Measurements from ENCODE around the gene PAPPA. TPM values are rescaled to one million over a fixed set of nuclear protein-coding genes. Genes with fewer than 3 reads are reported as not detected.
A peak's percentile ranks its signal among the peaks of the same experiment; 100 is the strongest.

PAPPA gene
- total RNA-seq, 1 donor from 2014 or later = 0.15 TPM

GRCh38 chr9:116271991-116272390 lies 118.4 kb downstream of the PAPPA start:
- peak; percentile 73 for DNase-seq (ENCODE audit: low spot score)
- peaks cover 41% of the 10 kb centered on the region for H3K4me1 Mint-ChIP-seq
- no peaks in the 10 kb centered on the region for H3K36me3 ChIP-seq
- H3K4me3 Mint-ChIP-seq = no peak overlapping the region
- peaks cover 38% of the 10 kb centered on the region for H3K27me3 ChIP-seq
- peak overlapping the region; percentile 45 for H3K4me2 ChIP-seq
- peaks cover 11% of the 10 kb centered on the region for H3K36me3 Mint-ChIP-seq
- H3K4me1 ChIP-seq = peaks cover 39% of the 10 kb centered on the region
- H4K20me1 ChIP-seq (ENCODE audit: low read depth) = peaks cover 3% of the 10 kb centered on the region
- no peak overlapping the region for H2AFZ ChIP-seq (replicated peaks)
- no peaks in the 10 kb centered on the region for H3K9me3 Mint-ChIP-seq
- H3K4me3 ChIP-seq = no peak overlapping the region
- peaks cover 2% of the 10 kb centered on the region for H3K27me3 Mint-ChIP-seq (ENCODE audit: insufficient read depth, low read depth)
- H3K79me2 ChIP-seq (ENCODE audit: low read depth) = no peaks in the 10 kb centered on the region
- no peak overlapping the region for H3K27ac ChIP-seq
- no peaks in the 10 kb centered on the region for H3K9me3 ChIP-seq (ENCODE audit: low read depth)
- TF ChIP-seq EZH2 (IDR thresholded peaks at IDR 0.05) (no peak), EZH2phosphoT487 (IDR thresholded peaks at IDR 0.05) (no peak), CTCF (IDR thresholded peaks at IDR 0.05) (no peak)
- no peak overlapping the region for H3K9ac ChIP-seq
- peaks cover 26% of the 10 kb centered on the region for H3F3A ChIP-seq (ENCODE audit: low read depth)
- no peak overlapping the region for H3K27ac Mint-ChIP-seq

- H3K4me3 ChIP-seq = no peak overlapping the region
- peaks cover 8% of the 10 kb centered on the region for H4K20me1 ChIP-seq (ENCODE audit: low read depth)
- H3K4me1 ChIP-seq = peaks cover 50% of the 10 kb centered on the region
- no peak overlapping the region for H2AFZ ChIP-seq (replicated peaks)
- no peak overlapping the region for H3K4me3 Mint-ChIP-seq
- H3K9ac ChIP-seq = no peak overlapping the region
- no peaks in the 10 kb centered on the region for H3K9me3 Mint-ChIP-seq
- peaks cover 3% of the 10 kb centered on the region for H3K27me3 Mint-ChIP-seq (ENCODE audit: insufficient read depth, low read depth)
- no peak for DNase-seq (ENCODE audit: low spot score)
- H3K4me1 Mint-ChIP-seq = peaks cover 62% of the 10 kb centered on the region
- no peak overlapping the region for H3K27ac Mint-ChIP-seq
- peaks cover 7% of the 10 kb centered on the region for H3K36me3 Mint-ChIP-seq
- no peak overlapping the region for H3K4me2 ChIP-seq
- H3K79me2 ChIP-seq (ENCODE audit: low read depth) = no peaks in the 10 kb centered on the region
- H3F3A ChIP-seq (ENCODE audit: low read depth) = peaks cover 42% of the 10 kb centered on the region
- peaks cover 41% of the 10 kb centered on the region for H3K27me3 ChIP-seq
- H3K36me3 ChIP-seq = no peaks in the 10 kb centered on the region
- H3K9me3 ChIP-seq (ENCODE audit: low read depth) = no peaks in the 10 kb centered on the region
- TF ChIP-seq CTCF (IDR thresholded peaks at IDR 0.05) (no peak), EZH2phosphoT487 (IDR thresholded peaks at IDR 0.05) (no peak), EZH2 (IDR thresholded peaks at IDR 0.05) (no peak)
- no peak overlapping the region for H3K27ac ChIP-seq
Measured at GRCh38 chr9:116274293-116274692, 120.7 kb downstream of the PAPPA start.

- no peaks in the 10 kb centered on the region for H3K9me3 Mint-ChIP-seq
- Histone ChIP-seq H3K4me3 (no peak overlapping the region), H3K27ac (no peak overlapping the region), H3K27me3 (peaks cover 32% of the 10 kb centered on the region), H4K20me1 (ENCODE audit: low read depth) (peaks cover 13% of the 10 kb centered on the region), H3K79me2 (ENCODE audit: low read depth) (no peaks in the 10 kb centered on the region), H3F3A (ENCODE audit: low read depth) (peaks cover 55% of the 10 kb centered on the region), H3K9ac (no peak overlapping the region), H3K36me3 (no peaks in the 10 kb centered on the region), H3K9me3 (ENCODE audit: low read depth) (no peaks in the 10 kb centered on the region), H3K4me2 (no peak overlapping the region), H3K4me1 (peaks cover 55% of the 10 kb centered on the region), H2AFZ (replicated peaks) (no peak overlapping the region)
- DNase-seq (ENCODE audit: low spot score) = no peak
- peaks cover 5% of the 10 kb centered on the region for H3K36me3 Mint-ChIP-seq
- peaks cover 75% of the 10 kb centered on the region for H3K4me1 Mint-ChIP-seq
- H3K27ac Mint-ChIP-seq = peak overlapping the region; percentile 69
- TF ChIP-seq CTCF (IDR thresholded peaks at IDR 0.05) = no peak
- TF ChIP-seq EZH2 (IDR thresholded peaks at IDR 0.05) = no peak
- TF ChIP-seq EZH2phosphoT487 (IDR thresholded peaks at IDR 0.05) = no peak
- peaks cover 6% of the 10 kb centered on the region for H3K27me3 Mint-ChIP-seq (ENCODE audit: insufficient read depth, low read depth)
- H3K4me3 Mint-ChIP-seq = no peak overlapping the region
Measured at GRCh38 chr9:116275418-116276195, 122.0 kb downstream of the PAPPA start.

Data from neural progenitor cell (in vitro differentiated cells).